AG09309 (cell line): ENCODE results near the gene AIDA.

Experiments
- DNase-seq: peaks from one replicate; pipeline ENCODE4 v3.0.0-alpha.2; 2010; ENCODE audit warnings: low read depth
- H3K4me3 ChIP-seq: 2 replicates; pipeline ENCODE4 v1.5.1; 2011; ENCODE audit warnings: mild to moderate bottlenecking, low read depth, low read length, moderate library complexity; ENCODE audit not compliant: control insufficient read depth
- TF ChIP-seq, protein P1 (sequence below): IDR thresholded peaks from 2 replicates; pipeline ENCODE4 v1.5.1; 2011; ENCODE audit warnings: mild to moderate bottlenecking, low read depth, low read length, inconsistent platforms; ENCODE audit not compliant: insufficient read depth, control insufficient read depth; ENCODE audit errors: missing control alignments

The AIDA gene

DNA sequence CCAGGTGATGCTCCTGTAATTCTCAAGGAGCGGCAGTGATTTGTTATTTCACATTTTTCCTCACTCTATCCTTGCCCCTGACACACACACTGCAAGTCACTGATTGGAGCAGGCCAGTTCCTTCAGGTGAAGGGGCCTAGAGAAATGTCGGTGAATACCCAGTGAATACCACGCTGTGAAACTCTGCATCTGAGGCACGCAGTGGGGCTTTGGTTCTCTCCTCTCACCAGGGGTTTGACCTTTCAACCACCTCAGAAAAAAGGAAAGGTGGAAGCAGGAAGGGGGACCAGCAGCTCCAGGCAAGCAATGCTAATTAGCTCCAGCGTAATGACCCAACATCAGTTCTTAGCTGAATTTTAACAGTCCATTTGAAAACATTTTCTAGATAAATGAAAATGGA lies 24.2 kb upstream of the AIDA start:
- no peak for DNase-seq
- H3K4me3 ChIP-seq = no peak overlapping the region
- TF ChIP-seq, protein P1, sequence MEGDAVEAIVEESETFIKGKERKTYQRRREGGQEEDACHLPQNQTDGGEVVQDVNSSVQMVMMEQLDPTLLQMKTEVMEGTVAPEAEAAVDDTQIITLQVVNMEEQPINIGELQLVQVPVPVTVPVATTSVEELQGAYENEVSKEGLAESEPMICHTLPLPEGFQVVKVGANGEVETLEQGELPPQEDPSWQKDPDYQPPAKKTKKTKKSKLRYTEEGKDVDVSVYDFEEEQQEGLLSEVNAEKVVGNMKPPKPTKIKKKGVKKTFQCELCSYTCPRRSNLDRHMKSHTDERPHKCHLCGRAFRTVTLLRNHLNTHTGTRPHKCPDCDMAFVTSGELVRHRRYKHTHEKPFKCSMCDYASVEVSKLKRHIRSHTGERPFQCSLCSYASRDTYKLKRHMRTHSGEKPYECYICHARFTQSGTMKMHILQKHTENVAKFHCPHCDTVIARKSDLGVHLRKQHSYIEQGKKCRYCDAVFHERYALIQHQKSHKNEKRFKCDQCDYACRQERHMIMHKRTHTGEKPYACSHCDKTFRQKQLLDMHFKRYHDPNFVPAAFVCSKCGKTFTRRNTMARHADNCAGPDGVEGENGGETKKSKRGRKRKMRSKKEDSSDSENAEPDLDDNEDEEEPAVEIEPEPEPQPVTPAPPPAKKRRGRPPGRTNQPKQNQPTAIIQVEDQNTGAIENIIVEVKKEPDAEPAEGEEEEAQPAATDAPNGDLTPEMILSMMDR = no peak

DNA sequence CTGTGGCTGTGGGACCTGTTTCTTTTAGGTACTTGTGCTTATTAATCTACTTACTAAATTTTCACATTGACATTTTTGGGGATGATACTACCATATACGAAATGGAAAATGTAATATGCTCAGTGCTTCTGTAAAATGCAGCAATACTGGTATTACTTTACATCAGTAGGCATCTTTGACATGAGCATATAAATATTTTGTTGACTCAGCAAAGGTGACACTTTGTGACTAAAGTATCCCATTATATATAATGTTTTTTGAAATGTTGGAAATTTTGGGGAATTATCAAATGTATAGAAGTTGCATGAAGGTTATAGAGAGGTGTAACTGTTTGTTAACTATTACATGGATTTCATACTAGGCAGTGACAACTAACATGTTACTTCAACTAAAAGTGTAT lies 22.4 kb upstream of the AIDA start:
- TF ChIP-seq, protein P1 = no peak
- no peak for DNase-seq
- H3K4me3 ChIP-seq = no peak overlapping the region

DNA sequence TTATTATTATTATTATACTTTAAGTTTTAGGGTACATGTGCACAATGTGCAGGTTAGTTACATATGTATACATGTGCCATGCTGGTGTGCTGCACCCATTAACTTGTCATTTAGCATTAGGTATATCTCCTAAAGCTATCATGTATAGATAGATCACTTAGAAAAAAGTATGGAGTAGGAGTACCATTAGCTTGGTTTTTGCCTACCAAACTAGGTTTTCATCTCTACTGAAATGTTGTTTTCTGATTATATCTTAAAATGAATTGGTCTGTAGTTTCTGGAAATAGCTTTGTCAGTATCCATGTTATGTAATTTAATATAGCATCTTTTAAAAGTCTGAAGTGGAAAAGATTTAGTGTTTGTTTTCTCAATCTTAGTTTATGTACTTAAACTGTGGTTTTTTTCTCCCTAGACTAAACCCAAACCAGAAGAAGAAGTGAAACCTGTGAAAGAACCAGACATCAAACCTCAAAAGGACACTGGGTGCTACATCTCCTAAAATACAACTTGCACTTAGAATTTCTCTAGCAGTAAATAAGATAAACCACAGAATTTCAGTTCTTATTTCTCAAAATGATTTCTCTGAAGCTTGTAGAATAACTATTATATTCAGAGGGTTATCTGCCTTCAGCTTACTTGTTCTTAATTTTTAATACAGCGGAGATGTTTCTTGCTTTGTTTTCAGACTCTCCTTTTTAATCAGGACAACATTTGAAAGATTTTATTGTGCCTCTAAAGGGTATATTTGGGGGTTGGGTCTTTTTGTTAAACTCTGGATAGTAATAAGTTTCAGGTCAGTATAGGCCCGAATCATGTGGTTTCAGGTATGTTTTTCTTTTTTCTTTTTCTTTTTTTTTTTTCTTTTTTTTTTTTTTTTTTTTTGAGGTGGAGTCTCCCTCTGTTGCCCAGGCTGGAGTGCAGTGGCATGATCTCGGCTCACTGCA lies 20.2 kb upstream of the AIDA start:
- TF ChIP-seq, protein P1 = no peak
- no peak overlapping the region for H3K4me3 ChIP-seq
- no peak for DNase-seq

DNA sequence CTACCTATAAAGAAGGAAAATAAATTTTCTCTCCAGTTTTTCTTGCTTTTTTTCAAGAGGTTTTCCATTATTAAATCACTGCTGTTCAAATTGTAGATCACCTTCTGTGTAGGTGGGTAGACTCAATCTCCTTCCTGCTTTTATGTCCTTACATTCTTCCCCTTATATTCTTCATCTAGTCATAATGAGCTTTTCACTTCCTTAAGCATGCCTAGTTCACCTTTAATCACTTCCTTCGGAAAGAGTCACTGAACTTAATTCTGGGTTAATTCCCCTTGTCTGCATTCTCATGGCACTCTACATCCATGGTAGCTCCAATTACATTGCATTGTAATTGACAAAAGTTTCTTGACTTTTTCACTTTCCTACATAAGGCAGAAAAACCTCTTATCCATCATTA lies 18.6 kb upstream of the AIDA start:
- no peak for DNase-seq
- TF ChIP-seq, protein P1 = no peak
- no peak overlapping the region for H3K4me3 ChIP-seq

DNA sequence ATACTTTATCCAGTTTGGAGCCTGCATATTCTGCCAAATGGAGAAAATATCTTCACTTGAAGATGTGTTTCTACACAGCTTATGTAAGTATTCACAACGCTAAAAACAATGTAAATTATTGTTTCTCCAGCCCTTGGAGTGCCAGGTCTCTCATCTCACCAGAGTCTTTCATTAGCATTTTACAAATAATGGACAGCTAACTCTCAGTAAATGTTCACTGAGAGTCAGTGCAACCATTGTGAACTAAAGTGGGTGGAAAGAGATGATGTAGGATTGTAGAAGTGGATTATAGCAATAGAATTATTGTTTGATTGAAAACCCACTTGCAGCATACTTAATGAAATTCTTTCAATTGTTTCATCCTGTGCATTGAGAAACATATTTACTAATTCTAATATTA lies 16.5 kb upstream of the AIDA start:
- H3K4me3 ChIP-seq = no peak overlapping the region
- DNase-seq = no peak
- TF ChIP-seq, protein P1 = no peak

DNA sequence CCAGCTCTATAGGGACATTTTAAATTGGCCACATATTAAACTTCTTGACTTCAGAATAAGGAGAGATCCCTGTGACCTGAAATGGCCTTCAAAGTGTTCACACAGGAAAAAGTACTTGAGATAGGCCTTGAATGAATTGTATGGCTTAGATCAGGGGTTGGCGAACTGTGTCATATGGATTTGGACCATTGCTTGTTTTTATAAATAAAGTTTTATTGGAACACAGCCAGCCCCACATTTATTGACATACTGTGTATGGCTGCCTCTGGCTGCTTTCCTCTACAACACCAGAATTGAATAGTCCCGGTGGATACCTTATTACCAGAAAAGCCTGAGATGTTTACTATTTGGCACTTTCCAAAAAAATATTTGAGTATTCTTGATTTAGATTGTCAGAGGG lies 4.1 kb upstream of the AIDA start:
- TF ChIP-seq, protein P1 = no peak
- no peak overlapping the region for H3K4me3 ChIP-seq
- no peak for DNase-seq
